ENCODE data around the gene SYTL3. TPM values are rescaled to one million over a fixed set of nuclear protein-coding genes. Genes with fewer than 3 reads are reported as not detected.

SYTL3 gene, protein sequence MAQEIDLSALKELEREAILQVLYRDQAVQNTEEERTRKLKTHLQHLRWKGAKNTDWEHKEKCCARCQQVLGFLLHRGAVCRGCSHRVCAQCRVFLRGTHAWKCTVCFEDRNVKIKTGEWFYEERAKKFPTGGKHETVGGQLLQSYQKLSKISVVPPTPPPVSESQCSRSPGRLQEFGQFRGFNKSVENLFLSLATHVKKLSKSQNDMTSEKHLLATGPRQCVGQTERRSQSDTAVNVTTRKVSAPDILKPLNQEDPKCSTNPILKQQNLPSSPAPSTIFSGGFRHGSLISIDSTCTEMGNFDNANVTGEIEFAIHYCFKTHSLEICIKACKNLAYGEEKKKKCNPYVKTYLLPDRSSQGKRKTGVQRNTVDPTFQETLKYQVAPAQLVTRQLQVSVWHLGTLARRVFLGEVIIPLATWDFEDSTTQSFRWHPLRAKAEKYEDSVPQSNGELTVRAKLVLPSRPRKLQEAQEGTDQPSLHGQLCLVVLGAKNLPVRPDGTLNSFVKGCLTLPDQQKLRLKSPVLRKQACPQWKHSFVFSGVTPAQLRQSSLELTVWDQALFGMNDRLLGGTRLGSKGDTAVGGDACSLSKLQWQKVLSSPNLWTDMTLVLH
- total RNA-seq, result 2.9 and 3.6 TPM in 2 replicates

DNA sequence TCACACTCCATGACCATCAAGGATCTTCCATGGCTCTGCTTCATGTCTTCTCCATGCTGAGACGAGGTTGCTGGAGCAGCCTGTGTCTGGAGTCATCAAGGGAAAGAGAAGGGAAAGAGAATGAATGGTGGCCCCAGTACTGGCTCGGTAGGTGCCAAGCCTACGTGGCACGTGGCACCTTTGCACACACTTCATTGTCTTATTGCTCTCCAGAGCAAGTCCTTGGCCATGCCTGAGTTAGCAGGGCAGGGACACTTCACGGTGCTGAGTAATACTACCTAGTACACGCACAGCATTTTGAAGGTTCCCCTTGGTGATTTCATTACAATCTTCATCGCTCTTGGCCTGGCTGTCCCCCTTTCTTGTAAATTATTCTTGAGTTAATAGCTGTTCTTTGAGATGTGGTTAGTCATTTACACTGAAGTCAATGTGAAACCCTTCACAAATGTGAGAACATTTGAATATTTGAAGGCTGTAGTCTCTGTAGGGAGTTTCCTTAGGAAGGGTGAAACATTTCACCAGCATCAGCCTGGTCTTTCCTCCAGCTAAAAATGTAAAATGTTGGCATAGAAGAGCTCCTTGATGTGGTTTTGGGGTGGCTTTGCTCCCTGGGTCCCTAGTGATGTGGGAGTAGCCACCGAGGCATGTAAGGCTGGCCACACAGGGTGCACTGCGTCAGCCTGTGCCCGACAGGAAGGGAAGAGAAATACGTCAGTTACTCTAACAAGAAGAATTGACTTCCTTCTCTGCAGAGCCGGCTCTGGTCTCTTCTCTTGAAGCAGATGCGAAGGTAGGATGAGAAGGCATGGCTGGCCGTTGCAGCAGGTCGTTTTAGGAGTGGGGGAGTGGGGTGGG, at the start of gene SYTL3:
Gene SYTL3, plus strand, starts transcription at position 766 of the 855 bp plus-strand sequence. CDS start 13,215 bp downstream, outside the sequence.

DNA sequence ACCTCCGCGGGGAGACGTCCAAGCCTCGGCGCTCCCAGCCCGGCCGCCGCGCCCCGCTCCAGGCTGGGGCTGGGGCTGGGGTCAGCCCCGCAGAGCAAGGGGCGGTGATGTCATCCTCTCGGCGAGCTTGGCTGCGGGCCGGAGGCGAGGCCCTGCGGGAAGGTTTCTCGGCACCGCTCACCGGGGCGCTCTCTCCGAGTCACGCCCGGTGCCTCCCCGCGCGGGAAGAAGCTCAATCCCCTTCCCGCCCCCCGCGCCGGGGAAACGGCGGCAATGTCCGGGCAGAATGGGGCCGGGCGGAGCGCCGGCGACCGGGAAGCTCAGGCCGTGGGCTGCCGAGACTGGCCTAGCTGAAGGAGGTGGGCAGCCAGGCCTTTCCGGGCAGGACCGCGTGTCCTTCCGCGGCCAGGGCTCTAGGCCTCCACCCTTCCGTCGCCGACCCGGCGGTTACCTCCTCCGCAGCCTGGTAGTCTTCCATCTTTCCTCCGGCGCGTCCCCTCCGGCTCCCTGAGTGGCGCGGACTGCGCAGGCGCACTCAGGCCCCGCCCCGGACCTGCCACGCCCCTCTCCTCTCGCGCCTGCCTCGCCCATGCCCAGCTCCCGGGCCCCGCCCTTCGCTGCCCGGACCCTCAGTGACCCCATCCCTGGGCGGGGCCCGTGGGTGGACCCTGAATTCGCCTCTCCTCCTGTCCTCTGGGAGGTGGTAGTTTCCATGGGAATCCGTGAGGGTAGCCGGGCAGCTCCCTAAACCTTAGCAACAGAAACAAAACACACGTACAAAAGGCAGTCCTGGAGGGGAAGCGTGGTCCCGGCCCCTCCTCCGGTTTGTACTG, 5.4 kb upstream of the SYTL3 start, which contains the start of gene DYNLT1:
Gene DYNLT1, minus strand, starts transcription at position 513 of the 833 bp plus-strand sequence. Its CDS starts 35 bp downstream, at position 478.

Other genes starting within 250 kb of the SYTL3 start
- gene TMEM181, start 90.0 kb upstream of the SYTL3 start, total RNA-seq, result 12.4 and 15.6 TPM in 2 replicates
- gene DYNLT1, start 5.3 kb upstream of the SYTL3 start, total RNA-seq, result 99.3 and 111 TPM in 2 replicates
- 161 and 176 TPM in 2 replicates for gene EZR, start 169.3 kb downstream of the SYTL3 start, total RNA-seq

All from mesangial cell (primary cell).